Esophagus squamous epithelium (tissue), 5 donors: Measurements from ENCODE around the gene ALX4. TPM values are rescaled to one million over a fixed set of nuclear protein-coding genes. Genes with fewer than 3 reads are reported as not detected.

Experiments
- DNase-seq: peaks from one replicate; lab custom pipeline; 2025; lab: John Stamatoyannopoulos, UW
- H3K27ac ChIP-seq, 4 donors: fragments of 200-600 bp; sonication (generic); one replicate each; pipeline ENCODE4 v1.5.1; 2016 to 2019; ENCODE audit warnings: mild to moderate bottlenecking in 1 of 4
- H3K27me3 ChIP-seq, 4 donors: fragments of 200-600 bp; sonication (generic); 1 replicate in 3 of 4; 2 replicates in 1 of 4; pipeline versions ENCODE4 v1.5.1 to v1.6.0; 2017 to 2021; ENCODE audit warnings: antibody characterized with exemption in 1 of 4
- H3K36me3 ChIP-seq, 3 donors: fragments of 200-600 bp; sonication (generic); one replicate each; pipeline ENCODE4 v1.5.1; 2016 to 2019
- H3K4me1 ChIP-seq, 3 donors: fragments of 200-600 bp; sonication (generic); one replicate each; pipeline ENCODE4 v1.5.1; 2017 to 2019
- H3K4me3 ChIP-seq, 4 donors: fragments of 200-600 bp; sonication (generic); 1 replicate in 3 of 4; 2 replicates in 1 of 4; pipeline ENCODE4 v1.5.1; 2016 to 2019; ENCODE audit warnings: mild to moderate bottlenecking in 2 of 4, moderate library complexity in 1 of 4
- H3K9me3 ChIP-seq, 3 donors: fragments of 200-600 bp; sonication (generic); one replicate each; pipeline ENCODE4 v1.5.1; 2016 to 2019
- CTCF ChIP-seq, 6 experiments: fragments of 450-650 bp in 4 of 6; fragments of 200-600 bp in 2 of 6; sonication (generic) in 2 of 6; IDR thresholded peaks; one replicate each; pipeline ENCODE4 v1.5.1; 2016 to 2019; ENCODE audit warnings: antibody characterized with exemption in 6 of 6, mild to moderate bottlenecking in 4 of 6, moderate library complexity in 4 of 6
- POLR2A ChIP-seq, 4 donors: fragments of 450-650 bp; IDR thresholded peaks; one replicate each; pipeline ENCODE4 v1.6.1; 2017; ENCODE audit warnings: antibody characterized with exemption in 4 of 4, mild to moderate bottlenecking in 4 of 4, moderate library complexity in 3 of 4
- WGBS, 2 donors: methylation state at CpG; one replicate each; pipeline ENCODE4 v1.1.5; 2018; 5-methylcytosine and 5-hydroxymethylcytosine counted together
- intact Hi-C: fragments of 100-400 bp; cut with DNase I; formaldehyde crosslinking; loops from one replicate; pipeline ENCODE4 v1.15.0; 2022
- total RNA-seq, 4 donors: library from RNA; depleted of rRNA; stranded (reverse); fragments of >200 nt; gene quantifications; one replicate each; pipeline ENCODE4 v1.1.0, GENCODE V29; 2016
- donor health status: DM: yes; HTN: yes; CAD: no.

ALX4 gene
- total RNA-seq, 4 donors from 2014 or later, result not detected

- Histone ChIP-seq H3K4me1 (peaks cover 0 to 6% (median 0%) of the 10 kb centered on the region in 3 donors), H3K27ac (no peak overlapping the region), H3K36me3 (peaks cover 0 to 53% (median 0%) of the 10 kb centered on the region in 3 donors), H3K9me3 (peaks cover 0 to 7% (median 7%) of the 10 kb centered on the region in 3 donors), H3K27me3 (no peaks in the 10 kb centered on the region), H3K4me3 (no peak overlapping the region)
- DNase-seq, result no peak
- WGBS, 2 donors, result 61 to 88% methylated on average over 4 of the region's 6 CpGs
- TF ChIP-seq CTCF (IDR thresholded peaks at IDR 0.05) (no peak), POLR2A (IDR thresholded peaks at IDR 0.05) (no peak)
- intact Hi-C loops, result no loop called here
These were observed 62.4 kb downstream of the ALX4 start for GRCh38 chr11:44247508-44247907.

GRCh38 chr11:44246726-44247125 is 63.2 kb downstream of the ALX4 start:
- H3K27me3 ChIP-seq, result no peaks in the 10 kb centered on the region
- DNase-seq, result no peak
- no peak overlapping the region for H3K27ac ChIP-seq
- peaks cover 0 to 61% (median 0%) of the 10 kb centered on the region in 3 donors for H3K36me3 ChIP-seq
- no peaks in the 10 kb centered on the region for H3K9me3 ChIP-seq
- WGBS, 2 donors, result 31 to 57% methylated on average over 4 of the region's 4 CpGs
- no peak for TF ChIP-seq POLR2A (IDR thresholded peaks at IDR 0.05)
- TF ChIP-seq CTCF (IDR thresholded peaks at IDR 0.05), result no peak
- no peak overlapping the region for H3K4me3 ChIP-seq
- intact Hi-C loops, result no loop called here
- peaks cover 0 to 6% (median 0%) of the 10 kb centered on the region in 3 donors for H3K4me1 ChIP-seq

GRCh38 chr11:44244639-44245310 is 65.2 kb downstream of the ALX4 start:
- WGBS, 2 donors, result 81 to 94% methylated on average over 8 of the region's 8 CpGs
- TF ChIP-seq CTCF (IDR thresholded peaks at IDR 0.05) (no peak), POLR2A (IDR thresholded peaks at IDR 0.05) (no peak)
- H3K27me3 ChIP-seq, result no peaks in the 10 kb centered on the region
- DNase-seq, result no peak
- peaks cover 0 to 62% (median 0%) of the 10 kb centered on the region in 3 donors for H3K36me3 ChIP-seq
- H3K4me1 ChIP-seq, result peaks cover 0 to 6% (median 0%) of the 10 kb centered on the region in 3 donors
- no peaks in the 10 kb centered on the region for H3K9me3 ChIP-seq
- no peak overlapping the region for H3K4me3 ChIP-seq
- intact Hi-C loops, result no loop called here
- no peak overlapping the region for H3K27ac ChIP-seq

GRCh38 chr11:44243595-44244343 is 66.2 kb downstream of the ALX4 start:
- H3K27me3 ChIP-seq, result no peaks in the 10 kb centered on the region
- H3K36me3 ChIP-seq, result peaks cover 0 to 60% (median 0%) of the 10 kb centered on the region in 3 donors
- H3K4me3 ChIP-seq, result no peak overlapping the region
- no peaks in the 10 kb centered on the region for H3K9me3 ChIP-seq
- 74 to 80% methylated on average over 6 of the region's 6 CpGs for WGBS, 2 donors
- intact Hi-C loops, result no loop called here
- H3K4me1 ChIP-seq, result peaks cover 0 to 6% (median 0%) of the 10 kb centered on the region in 3 donors
- no peak for TF ChIP-seq CTCF (IDR thresholded peaks at IDR 0.05)
- no peak for DNase-seq
- no peak overlapping the region for H3K27ac ChIP-seq

GRCh38 chr11:44243086-44243485 is 66.9 kb downstream of the ALX4 start:
- TF ChIP-seq CTCF (IDR thresholded peaks at IDR 0.05) (no peak), POLR2A (IDR thresholded peaks at IDR 0.05) (no peak)

More at GRCh38 chr11:44243086-44243485, 66.9 kb downstream of the ALX4 start:
- no peak for DNase-seq
- Histone ChIP-seq H3K27me3 (no peaks in the 10 kb centered on the region), H3K27ac (no peak overlapping the region), H3K4me1 (peaks cover 0 to 6% (median 0%) of the 10 kb centered on the region in 3 donors), H3K36me3 (peaks cover 0 to 65% (median 0%) of the 10 kb centered on the region in 3 donors), H3K4me3 (no peak overlapping the region), H3K9me3 (no peaks in the 10 kb centered on the region)
- 74 to 80% methylated on average over 5 of the region's 5 CpGs for WGBS, 2 donors
- intact Hi-C loops, result no loop called here
